Activated naive CD4-positive, alpha-beta T cell treated with Interleukin-2 at 50 U/mL for 16 hours (primary cell): ENCODE data around the gene PATJ.
"Not testable (repeated sequence)": the region's sequence is repeated elsewhere in the genome, so short reads cannot be mapped to it uniquely, and the experiment has no call there.

Experiments
- DNase-seq: peaks from one replicate; pipeline ENCODE4 v3.0.0-alpha.2; 2020

PATJ gene, protein sequence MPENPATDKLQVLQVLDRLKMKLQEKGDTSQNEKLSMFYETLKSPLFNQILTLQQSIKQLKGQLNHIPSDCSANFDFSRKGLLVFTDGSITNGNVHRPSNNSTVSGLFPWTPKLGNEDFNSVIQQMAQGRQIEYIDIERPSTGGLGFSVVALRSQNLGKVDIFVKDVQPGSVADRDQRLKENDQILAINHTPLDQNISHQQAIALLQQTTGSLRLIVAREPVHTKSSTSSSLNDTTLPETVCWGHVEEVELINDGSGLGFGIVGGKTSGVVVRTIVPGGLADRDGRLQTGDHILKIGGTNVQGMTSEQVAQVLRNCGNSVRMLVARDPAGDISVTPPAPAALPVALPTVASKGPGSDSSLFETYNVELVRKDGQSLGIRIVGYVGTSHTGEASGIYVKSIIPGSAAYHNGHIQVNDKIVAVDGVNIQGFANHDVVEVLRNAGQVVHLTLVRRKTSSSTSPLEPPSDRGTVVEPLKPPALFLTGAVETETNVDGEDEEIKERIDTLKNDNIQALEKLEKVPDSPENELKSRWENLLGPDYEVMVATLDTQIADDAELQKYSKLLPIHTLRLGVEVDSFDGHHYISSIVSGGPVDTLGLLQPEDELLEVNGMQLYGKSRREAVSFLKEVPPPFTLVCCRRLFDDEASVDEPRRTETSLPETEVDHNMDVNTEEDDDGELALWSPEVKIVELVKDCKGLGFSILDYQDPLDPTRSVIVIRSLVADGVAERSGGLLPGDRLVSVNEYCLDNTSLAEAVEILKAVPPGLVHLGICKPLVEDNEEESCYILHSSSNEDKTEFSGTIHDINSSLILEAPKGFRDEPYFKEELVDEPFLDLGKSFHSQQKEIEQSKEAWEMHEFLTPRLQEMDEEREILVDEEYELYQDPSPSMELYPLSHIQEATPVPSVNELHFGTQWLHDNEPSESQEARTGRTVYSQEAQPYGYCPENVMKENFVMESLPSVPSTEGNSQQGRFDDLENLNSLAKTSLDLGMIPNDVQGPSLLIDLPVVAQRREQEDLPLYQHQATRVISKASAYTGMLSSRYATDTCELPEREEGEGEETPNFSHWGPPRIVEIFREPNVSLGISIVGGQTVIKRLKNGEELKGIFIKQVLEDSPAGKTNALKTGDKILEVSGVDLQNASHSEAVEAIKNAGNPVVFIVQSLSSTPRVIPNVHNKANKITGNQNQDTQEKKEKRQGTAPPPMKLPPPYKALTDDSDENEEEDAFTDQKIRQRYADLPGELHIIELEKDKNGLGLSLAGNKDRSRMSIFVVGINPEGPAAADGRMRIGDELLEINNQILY (N-terminal part only)

DNA sequence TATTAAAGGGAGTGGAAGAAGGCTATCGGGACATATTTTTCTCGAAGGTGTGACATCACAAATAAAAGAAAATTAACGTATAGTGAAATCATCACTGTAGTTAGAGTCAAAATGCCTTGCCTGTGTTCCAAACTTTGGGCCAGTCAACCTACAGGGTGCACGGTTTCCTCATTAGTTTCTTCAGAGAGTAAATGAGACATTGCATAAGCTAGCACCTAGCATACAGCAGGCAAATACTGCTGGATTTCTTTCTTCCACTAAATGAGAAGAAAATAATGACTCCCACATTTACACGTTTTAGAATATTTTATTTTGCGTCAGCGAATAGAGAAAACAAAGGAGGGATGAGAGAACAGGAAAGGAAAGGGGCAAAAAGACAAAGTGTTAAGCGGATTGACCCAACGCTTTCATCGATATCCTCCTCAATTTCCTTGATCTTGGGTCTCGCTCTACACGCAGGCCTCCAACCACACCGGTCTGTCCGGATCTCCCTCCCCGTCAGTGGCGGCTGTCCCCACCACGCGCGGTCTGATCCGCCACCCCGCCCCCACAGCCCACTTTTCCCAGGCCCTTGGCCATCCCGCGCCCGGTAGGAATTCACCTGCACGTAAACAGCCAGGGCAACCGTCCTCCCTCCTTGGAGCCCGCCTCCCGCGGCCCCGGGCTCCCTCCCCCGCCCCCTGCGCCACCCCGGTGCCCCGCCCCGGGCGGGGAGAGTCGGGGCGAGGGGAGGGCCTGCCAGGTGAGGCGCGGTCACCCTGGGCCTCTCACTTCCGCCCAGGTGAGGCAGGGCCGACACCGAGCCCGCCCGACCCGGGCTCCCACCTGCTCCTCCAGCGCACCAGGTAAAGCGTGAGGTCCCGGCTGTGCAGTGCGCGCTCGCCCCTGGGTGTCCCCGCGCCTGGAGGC is at the start of gene PATJ:
TSS of gene PATJ (plus strand) at position 770 of the 909 bp plus-strand sequence. CDS start 20,413 bp downstream, outside the sequence.
- peak; percentile 68 for DNase-seq

DNA sequence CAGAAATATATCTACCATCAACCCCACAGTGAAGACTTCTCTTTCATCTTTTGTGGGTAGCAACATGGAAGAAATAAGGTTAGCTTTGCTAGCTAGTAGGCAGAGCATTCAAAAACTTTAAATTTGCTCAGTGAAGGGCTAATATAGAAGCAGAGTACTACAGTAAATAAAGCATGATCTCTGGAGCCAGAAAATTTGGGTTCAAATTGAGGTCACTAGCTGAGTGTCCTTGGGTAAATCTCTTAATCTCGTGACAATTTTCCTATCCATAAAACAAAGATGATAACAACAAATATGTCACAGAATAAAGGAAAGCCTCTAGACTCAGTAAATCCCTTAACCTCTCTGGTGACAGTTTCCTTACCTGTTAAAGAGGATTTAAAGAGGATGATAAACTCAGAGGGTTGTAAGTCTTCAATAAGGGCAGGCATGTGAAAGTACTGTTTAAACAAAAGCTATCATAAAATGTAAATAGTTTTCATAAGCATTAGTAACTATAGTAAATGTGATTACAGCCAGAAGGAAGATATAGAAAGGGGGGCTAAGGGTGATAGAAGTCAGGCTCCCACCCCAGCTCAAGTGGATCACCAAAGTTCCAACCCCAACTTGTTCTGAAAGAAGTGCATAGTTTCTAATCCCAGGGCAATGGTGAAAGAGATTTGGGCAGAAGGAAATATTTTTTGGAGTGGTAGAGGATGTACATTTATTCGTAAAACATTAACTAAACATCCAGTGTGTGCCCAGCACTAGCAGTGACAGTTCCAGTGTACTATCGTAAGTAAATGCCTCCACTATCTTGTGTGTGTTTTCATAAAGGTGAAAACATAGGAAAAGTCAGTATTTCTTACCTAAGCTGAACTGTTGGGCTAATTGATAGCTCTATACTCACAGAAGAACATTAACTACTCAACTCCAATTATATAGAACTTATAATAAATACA is 42.1 kb upstream of the PATJ start:
- no peak for DNase-seq

DNA sequence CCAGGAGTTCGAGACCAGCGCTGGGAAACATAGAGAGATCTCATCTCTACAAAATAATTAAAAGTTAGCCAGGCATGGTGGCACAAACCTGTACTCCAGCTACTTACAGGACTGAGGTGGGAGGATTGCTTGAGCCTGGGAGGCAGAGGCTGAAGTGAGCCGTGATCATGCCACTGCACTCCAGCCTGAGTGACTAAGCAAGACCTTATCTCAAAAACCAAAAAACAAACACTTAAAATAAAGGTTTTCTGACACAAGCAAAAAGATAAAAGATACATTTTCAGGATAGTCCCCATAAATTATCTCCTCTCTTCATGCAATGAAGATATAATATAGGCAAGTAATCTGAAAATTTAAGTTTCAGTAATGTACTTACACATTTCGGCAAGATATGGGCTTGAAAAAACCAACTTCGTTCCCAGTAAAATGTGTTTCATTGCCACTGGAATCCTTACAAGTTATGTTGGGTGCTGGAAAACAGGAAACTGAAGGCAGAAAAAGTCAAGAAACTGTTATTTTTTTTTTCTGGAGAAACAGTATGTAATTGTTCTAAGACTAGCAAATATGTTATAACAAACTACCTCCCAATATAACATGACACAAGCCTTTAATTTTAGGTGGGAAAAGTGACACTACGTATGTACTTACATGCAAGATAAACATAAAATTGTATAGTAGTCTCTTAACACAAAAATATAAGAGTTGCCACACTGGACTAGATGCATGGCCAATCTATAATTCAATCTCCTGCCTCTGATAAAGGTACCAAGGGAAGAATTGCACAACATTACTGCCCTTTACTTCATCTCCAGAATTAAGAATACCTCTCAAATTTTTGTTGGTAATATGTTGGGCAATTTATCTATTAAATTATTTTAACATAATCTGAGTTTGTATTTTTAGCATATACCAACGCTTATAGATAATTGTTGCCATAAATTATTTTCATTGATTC is 33.0 kb upstream of the PATJ start:
- DNase-seq, result no peak

DNA sequence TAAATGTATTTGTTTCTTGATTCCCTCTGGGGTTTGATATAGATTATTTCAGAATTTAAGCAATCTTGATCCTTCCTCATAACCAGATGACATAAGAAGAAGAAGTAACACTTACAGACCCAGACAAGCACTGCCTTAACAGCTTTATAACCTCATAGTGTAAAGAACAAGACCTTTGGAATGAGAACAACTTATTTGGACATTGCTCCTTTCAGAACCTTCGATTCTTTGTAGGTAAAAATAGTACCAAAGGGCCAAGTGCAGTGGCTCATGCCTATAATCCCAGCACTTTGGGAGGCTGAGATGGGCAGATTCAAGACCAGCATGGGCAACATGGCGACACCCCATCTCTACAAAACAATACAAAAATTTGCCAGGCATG is 32.4 kb upstream of the PATJ start:
- DNase-seq, result no peak

DNA sequence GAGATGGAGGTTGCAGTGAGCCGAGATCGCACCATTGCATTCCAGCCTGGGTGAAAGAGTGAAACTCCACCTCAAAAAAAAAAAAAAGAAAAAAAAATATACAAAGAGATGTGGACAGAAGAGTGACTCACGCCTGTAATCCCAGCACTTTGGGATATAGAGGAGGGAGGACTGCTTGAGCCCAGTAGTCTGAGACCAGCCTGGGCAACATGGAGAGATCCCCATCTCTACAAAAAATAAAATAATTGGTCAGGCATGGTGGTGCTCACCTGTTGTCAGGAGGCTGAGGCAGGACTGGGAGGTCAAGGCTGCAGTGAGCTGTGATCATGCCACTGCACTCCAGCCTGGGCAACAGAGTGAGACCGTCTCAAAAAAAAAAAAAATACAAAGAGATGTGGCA is 31.0 kb upstream of the PATJ start:
- DNase-seq, result not testable (repeated sequence)

DNA sequence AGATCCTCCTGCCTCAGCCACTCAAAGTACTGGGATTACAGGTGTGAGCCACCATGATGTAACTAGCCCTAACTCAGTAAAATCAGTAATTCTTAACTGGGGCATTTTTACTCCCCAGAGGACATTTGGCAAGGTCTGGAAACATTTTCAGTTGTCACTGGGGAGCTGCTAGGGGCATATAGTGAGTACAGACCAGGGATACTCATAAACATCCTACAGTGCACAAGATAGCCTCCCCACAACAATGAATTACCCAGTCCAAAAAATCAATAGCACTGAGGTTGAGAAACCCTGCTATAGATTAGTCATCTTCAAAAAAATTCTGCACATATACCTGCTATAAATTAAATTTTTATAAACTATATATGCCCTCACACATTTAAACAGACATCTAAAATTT is 30.3 kb upstream of the PATJ start:
- no peak for DNase-seq

DNA sequence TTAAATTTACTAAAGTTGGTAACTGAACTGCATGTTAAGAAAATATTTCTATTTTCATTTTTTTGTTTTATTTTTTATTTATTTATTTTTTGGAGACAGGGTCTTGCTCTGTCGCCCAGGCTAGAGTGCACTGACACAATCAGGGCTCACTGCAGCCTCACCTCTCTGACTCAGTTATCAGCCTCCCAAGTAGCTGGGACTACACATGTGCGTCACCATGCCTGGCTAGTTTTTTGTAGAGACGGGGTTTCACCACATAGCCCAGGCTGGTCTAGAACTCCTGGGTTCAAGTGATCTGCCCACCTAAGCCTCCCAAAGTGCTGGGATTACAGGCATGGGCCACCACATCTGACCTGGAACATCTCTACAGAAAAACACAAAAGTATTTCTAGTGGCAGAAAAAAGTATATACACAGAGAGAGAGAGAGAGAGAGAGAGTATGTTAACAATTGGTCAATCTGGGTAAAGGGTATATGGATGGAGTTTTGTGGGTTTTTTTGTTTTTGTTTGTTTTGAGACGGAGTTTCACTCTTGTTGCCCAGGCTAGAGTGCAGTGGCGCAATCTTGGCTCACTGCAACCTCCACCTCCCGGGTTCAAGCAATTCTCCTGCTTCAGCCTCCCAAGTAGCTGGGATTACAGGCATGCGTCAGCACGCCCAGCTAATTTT is 23.1 kb upstream of the PATJ start:
- DNase-seq, result not testable (repeated sequence)

DNA sequence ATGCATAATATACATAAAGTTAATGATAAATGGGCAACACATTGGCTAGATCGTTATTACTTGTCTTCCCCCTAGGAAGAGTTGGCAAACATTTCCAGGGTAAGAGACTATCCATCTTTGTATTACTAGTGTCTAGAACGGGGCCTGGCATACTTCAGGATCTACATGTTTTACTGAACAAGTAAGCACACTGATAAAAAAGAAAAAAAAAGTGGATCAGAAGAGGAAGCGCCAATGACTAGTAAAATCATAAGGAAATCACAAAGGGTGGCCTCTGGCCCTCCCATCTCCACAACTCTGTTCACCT is 17.8 kb upstream of the PATJ start:
- no peak for DNase-seq

DNA sequence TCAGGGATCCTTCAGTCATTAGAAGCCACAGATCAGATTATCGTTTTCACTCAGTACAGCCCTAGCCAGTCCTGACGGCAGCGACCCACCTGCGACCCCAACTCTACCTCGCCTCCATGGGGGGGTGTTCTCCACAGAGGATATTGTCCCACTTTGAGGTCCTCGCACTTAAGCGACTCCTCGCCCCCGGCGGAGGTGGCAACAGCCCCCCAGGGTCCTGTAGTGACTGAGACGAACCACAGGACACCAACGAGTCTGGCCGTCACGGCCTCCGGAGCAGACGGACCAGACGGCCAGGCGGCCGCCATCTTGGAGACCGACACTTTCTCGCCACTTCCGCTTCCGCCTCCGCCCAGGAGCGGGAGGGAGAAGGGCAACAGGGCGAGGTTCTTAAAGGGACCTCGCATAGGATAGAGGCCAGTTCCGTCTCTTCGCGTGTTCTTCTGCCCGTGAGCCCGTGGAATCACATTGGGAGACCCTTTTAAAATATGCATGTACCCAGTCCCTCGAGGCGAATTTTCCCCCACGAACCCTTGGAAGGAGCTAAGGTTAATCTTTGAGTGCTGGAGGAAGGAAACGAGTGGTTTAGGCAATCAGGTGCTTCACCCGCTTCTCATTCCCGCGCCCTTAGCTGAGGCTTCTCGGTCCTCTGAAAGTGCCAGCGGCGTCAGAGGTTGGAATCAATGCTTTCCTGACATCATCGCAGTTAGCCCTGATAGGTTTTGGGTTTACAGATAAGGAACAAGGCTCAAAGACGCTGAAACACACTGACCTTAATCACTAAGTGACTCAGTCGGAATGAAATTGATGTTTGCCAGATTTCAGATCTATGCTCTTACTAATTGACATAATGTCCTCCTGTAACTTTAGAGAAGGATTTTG is 17.2 kb upstream of the PATJ start, which contains the start of gene TM2D1:
TSS of gene TM2D1 (minus strand) at position 329 of the 882 bp plus-strand sequence. CDS start at position 308, 21 bp downstream.
- peak; percentile 90 for DNase-seq

DNA sequence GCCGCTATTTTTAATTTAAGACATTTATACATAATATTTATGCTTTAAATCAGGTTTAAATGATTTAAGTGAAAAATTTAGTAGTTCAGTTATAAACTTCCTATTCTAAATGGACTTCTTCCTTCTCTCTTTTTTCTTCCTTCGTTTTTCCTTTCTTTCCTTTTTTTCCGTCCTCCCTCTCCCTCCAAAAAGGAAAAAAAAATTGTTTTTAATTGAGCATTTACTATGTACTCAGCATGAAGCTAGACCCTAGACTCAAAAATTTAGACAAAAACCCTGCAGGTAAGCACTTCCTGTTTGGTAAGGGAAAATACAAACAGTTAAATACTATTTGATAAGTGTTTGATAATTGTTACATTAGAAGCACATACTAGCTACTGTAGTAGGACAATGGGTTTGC is 14.7 kb upstream of the PATJ start:
- DNase-seq, result no peak

DNA sequence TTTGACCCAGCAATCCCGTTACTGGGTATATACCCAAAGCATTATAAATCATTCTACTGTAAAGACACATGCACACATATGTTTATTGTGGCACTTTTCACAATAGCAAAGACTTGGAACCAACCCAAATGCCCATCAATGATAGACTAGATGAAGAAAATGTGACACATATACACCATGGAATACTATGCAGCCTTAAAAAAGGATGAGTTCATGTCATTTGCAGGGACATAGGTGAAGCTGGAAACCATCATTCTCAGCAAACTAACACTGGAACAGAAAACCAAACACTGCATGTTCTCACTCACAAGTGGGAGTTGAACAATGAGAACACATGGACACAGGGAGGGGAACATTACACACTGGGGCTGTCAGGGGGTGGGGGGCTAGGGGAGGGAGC is 11.6 kb upstream of the PATJ start:
- not testable (repeated sequence) for DNase-seq

DNA sequence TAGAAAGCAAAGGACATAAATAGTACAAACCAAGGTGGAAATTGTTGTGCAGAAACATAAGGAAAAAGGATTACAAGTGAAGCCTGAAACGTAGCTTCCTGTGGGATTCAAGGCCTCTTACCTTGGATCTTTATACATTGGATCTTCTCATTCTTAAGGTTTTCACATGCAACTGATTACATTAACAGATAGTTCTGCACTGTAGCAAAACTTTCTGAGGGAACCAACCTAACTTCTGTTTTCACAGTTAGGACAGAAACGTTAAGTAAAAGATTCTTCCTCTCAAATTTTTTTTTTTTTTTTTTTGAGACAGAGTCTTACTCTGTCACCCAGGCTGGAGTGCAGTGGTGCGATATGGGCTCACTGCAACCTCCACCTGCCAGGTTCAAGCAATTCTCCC is 9.6 kb upstream of the PATJ start:
- no peak for DNase-seq

DNA sequence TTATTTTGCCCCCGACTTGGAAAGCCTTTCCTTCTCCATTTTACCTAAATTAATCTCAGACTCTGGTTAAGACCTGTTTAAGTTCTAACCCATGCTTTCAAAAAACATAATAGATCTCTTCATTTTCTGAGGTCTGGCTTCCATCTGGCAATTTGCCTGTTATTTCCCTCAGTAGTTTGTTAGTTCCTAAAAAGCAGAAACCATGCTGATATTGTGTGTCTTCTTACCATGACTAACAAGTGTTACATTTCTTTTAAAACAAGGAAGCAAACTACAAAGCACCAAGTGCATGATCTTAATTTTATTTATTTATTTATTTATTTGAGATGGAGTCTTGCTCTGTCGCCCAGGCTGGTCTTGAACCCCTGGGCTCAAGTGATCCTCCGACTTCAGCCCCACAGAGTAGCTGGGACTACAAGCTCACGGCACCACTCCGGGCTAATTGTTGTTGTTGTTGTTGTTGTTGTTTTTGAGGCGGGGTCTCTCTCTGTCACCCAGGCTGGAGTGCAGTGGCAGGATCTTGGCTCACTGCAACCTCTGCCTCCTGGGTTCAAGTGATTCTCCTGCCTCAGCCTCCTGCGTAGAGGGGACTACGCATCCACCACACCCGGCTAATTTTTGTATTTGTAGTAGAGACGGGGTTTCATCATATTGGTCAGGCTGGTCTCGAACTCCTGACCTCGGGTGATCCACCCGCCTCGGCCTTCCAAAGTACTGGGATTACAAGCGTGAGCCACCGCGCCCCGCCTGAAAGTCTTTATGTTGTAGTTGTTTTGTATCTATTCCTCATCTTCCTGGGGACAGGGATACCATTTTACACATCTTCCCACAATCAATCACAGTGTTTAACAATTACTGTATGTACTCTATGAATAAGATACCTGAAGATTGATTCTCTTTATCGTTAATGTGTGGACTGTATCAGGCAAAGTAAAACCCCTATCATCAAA is 1.3 kb upstream of the PATJ start:
- DNase-seq, result no peak

DNA sequence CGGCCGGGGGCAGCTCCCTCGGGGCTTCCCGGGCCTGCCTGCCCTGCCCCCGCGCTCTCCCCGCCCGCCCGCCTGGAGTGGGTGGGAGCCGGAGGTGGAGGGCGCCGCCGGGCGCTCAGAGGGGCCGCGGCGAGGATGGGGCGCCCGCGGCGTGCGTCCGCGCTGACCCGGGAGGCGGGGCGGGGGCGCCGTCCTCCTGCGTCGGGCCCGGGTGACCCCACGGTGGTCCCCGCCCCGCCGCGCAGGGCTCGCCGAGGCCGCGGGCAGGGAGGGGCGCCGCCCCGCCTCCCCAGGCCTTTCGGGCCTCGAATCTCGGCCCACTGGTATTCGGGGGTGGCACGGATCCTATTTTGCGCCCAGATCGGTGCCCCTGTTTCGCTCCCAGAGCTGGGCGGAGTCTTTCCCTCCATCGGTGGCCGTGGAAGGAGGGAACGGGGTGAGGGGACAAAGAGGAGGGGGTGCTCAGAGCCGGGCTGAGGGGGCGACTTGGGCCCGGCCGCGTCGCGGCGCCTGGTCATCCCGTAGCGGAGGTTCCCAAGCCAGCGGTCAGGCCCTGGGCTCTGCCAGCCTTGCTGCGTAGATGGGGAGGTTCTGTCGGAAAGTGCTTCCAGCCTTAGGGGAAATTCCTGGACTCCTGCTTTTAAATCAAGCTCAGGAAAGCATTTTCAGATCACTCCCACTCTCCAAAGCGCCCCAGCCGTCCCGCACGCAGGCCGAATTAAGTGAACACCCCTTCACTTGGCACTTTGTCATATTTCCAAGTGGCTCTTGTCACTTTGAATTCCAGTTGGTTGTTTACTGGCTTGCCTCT is 545 bp downstream of the PATJ start:
- no peak for DNase-seq

DNA sequence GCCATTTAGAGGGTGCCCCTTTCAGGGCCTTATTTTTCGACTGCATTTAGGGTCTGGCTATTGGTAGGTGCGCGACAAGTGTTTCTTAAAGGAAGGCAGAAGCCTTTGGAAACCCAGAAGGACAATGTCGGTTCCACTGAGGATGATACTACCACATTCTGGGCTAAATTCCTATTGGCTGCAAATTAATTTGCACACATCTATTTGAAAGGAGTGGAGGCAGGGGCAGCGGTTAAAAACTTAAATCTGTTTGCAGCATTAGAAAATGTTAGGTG is 1.1 kb downstream of the PATJ start:
- no peak for DNase-seq
